NCI-H2196 (cell line): Measurements from ENCODE around the gene OTOG.

Source experiments
- DNase-seq: peaks from one replicate; lab custom pipeline; 2025; ENCODE audit not compliant: unreplicated experiment; lab: John Stamatoyannopoulos, UW

OTOG gene

DNA sequence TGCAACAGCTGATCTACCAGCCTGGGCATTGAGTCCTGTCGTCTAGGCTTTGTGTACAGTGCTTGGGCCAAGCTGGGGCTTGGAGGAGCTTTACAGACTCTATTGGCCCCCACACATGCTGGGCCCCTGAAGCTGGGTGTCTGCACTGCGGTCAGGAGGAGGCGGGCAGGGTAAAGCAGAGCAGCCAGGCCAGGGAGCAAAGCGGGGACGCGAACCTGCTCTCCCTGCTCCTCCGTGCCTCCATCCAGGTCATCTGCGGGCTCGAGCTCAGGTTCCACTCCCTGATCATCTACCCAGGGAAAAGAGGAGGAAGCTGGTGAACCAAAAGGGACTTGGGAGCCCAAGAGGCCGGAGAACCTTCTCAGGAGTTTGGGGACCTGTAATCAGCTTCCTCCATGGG lies 29.9 kb upstream of the OTOG start:
- no peak for DNase-seq

DNA sequence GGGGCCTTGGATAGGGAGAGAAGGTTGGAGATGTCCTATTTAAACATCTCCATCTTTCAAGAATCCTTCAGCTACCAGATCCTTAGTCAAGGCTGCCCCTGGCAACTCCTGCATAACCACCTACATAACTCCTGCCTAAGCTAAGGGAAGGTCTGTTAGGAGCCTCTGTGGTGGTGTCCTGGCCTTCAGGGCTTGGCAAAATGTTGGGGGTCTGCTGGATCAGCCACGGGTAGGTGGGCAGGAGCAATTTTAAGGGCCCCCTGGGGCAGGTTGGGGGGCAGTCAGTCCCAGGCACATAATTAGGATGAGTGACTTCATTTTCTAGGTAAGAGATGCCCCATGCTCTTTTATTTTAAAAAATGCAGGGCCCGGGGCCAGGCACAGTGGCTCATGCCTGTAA lies 28.7 kb upstream of the OTOG start:
- DNase-seq = no peak

DNA sequence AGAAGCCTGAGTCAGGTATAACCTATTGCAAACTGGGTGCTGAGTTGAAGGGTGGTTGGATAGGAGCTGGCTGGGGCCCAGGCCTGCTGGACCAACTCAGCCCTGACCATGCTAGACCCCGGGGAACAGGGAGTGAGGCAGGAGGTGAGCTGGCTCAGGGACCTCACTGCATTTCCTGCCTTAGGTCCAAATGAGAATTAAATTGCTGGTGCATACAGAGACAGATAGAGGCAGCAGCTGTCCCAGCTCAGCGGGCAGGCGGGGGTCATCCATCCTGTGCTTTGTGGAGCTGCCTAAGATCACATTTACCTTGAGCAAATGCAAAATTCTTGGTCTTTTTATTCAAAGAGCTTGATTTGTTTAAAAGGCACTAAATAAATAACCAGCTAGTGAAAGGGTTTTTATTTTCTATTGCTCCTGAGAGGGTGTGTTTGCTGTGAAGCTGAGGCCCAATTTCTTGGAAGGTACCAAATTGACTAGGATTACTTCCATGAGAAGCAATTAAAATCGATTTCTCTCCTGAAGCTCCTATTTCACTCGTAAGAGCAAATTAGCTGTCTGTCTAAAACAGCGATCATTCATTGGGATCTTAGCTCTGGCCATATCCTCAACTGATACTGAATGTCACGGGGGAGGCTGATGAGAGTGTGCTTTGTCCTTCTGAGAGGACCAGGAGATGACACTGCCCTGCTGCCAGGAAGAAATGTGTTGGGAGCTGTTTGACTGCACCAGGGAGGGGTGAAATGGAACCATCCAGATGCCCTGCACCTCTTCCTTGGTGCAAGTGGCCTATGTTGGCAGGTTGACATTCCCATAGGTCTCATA lies 27.8 kb upstream of the OTOG start:
- no peak for DNase-seq

DNA sequence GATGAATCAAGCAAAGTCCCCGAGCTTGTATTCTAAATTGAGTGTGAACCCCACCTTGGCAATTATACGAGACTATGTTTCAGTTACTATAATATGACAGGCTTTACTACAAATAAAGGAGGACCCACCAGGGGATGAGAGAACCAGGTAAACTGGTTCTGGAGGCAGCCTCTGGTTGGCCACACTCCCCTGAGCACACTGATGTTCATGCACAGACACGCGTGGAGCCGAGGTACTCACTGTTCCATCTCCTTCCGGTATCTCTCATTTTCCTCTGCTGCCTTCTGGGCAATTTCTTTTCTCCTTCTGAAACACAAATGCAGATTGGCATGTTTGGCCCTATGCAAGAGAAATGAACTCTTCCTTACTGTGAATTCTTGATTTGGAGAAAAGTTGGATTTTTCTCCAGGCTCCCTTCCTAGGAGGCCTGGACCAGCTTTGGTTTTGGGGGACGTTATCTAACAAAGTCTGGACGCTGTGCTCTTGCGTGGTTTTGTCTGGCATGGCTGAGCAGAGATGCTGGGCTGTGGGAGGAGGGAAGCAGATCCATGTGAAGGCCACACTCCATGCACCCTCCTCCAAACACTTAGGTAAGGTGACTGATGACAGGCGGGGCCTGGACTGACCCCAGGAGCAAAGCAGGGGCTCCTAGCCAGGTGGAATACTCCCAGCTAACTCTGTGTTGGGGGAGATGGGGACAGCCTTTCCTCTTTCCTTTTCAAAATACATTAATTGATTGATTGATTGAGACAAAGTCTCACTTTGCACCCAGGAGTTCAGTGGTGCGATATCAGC lies 25.8 kb upstream of the OTOG start:
- DNase-seq = no peak

DNA sequence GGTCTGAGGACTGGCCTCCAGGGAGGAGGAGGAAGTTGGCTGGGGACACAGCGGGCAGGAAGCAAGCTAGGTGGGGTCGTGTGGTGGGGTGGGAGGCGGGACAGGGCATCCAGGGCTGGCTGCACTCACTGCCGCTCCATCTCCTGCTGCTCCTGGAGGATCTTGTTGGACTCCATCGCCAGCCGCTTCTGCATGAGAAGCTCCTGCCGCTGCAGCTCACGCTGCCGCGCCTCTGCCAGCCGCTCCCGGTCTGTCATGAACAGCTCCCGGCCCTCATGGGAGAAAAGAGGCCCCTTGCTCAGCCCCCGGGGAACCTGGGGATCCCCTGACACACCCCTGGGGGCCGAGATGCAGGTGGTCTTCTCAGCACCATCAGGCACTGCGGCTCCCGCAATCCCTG lies 24.4 kb upstream of the OTOG start:
- DNase-seq = no peak

DNA sequence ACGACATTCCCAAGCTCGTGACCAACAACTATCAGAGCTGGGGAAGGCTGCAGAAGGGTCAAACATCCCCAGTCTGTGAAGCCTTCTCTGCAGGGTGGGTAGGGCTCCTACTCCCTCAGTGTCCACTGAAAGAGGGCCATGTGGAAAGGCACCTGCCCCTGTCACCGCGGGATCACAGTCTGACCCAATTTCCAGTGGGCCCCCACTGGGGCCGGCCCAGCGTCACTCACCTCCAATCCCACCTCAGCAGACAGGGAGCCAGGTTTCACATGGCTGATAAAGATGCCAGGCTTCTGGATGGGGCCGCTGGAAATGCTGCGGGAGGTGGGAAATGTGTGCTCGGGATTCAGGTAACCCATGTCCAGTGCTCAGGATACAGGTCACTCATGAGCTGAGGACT lies 22.8 kb upstream of the OTOG start:
- no peak for DNase-seq

DNA sequence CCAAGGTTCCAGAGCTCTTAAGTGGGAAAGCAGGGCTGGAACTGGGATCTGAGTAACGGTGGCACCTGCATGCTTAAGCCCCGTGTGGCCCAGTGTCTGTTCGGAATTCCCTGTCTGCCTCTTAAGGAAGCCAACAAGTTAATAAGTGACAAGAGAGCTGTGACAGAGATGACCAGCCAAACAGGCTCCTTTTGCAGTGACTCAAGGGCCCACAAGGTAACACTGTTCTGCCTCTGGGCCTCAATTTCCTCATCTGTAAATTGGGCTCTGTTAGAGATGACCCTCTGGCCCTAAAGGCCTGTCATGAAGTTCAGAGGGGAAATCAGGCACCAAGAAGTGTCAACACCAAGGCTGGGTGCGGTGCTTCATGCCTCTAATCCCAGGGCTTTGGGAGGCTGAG lies 21.5 kb upstream of the OTOG start:
- no peak for DNase-seq

DNA sequence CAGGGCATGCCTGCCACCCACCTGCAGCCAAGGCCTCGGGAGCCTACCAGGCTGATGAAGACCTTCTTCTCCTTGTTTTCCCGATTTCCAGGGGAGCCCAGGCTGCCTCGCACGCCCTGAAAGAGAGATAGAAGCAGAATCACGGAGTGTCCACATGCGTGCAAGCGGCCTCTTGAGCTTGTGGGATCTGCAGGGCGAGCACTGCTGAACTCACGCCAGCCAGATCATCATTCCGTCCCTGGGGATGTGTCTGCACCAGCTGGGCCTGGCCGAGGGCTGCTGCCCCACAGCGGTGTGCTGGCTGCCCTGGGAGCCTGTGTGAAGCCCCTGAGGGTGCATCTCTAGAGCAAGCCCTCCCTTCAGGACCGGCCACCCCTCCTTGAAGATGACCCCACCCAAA lies 20.7 kb upstream of the OTOG start:
- no peak for DNase-seq

DNA sequence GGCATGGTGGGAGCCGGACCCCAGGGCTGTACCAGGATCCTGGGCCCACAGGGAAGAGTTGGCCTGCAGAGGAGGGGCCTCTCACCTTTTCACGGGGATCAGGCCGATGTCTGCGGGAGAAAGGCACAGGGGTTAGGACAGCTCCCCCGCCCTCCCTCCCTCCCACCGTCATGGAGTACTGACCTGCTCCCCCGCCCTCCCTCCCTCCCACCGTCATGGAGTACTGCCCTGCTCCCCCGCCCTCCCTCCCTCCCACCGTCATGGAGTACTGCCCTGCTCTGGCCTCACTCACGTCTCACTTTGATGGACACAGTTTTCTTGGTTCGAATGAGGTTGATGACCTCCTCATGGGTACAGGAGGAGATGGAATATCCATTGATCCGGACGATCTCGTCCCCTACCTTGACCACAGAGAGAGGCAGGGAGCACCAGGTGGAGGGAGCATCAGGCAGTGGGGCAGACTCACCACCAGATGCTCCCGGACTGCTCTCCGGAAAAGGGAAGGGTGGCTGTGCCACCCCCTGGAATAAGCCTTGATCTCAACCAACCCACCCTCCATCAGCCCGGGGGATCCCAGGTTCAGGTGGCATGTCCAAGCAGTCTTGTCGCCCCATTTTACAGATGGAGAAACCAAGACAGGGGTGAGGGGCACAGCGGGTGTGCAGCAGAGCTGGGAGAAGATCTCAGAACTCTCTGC lies 20.0 kb upstream of the OTOG start:
- DNase-seq = no peak

DNA sequence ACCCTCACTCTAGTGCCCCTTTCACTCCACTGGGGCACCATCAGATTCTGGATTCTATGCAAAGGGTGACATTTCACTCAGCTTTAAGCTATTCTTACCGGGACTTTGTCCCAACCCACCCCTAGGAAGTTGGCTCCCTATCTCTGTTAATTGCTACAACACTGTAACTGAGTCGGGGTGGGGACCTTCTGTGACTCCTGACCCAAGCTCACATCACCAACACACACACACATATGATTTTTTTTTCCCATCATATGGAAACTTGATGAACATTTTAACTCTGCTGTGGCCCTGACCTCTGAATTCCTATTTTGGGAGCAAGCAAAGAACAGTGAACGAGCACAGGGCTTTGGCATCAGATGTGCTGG lies 19.4 kb upstream of the OTOG start:
- no peak for DNase-seq

DNA sequence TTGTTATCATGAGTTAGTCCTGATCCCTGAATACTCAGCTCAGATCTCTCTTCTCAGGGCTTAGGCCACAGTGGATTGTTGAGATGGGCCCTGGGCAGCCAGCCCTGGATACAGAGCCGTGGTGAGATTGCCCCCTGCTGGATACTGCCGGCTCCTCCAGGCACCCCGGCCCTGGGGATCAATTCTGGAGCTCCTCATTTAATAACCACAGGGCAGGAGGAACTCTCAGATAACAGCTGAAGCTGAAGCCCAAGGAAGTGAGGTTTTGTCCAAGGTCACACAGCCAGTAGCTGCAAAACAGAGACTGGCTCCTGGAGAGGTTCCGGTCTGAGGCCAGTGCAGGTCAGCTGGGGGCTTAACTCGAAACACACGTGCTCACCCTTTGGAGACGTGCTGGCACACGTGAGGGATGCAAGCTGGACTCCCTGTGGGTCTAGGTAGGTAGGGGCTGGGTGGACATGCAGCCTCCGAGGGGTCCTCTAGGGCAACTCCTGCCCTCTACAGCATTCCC lies 18.8 kb upstream of the OTOG start:
- peak; percentile 67 for DNase-seq

DNA sequence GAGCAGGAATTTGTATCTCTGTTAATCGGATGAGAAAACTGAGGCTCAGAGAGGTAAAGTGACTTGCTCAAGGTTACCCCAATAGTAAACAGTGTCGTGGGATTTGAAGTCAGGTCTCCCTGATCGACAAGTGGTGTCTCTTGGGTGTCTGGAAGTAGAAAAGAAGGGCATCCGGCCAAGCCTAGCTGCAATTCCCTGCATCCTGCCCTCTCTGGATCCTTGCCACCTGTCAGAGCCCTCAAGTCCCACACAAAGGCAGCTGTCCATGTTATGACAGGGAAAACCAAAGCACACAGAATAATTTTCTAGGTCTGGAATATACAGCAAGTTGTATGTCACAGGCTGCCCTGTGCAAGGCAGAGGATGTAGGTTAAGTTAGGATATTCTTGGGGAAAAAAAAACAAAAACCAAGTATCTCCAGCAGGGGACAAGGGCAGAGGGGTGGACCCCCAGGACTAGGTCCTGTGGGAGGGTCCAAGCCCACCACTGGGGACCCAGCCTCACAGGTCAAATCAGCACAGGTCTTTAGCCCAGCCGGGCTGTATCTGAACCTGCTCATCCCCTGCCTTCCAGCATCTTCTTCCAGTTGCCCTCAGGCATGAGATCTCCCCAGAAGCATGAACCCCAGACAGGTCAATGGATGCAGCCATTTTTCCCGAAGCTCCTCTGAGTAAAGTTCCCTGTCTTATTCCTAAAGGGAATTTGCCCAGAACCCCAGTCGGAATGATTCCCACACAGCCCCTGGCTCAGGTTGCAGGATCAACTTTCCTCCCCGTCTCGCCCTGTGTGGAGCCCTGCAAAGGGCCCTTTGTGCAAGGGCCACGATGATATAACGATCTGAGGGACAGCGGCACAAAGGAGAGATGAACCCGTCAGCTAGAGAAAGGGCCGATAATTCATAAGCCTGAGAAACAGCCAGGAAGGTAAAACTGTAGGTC lies 17.9 kb upstream of the OTOG start:
- peak; percentile 60 for DNase-seq

DNA sequence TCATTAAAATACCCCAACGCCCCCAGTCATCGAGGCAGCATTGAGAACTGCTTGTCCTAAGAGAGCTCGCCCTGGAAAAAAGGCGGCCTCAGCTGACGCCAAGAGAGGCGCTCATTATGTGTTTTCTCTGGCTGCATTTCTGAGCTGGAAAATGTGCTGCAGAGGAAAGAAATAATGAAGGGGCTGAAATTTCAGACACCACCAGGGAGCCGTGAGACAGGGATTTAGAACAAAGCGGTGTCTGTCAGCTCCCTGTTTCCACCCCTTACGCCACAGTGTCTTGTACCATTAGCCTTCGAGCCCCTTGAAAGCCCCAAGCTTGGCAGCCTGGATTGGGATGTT lies 17.2 kb upstream of the OTOG start:
- no peak for DNase-seq

DNA sequence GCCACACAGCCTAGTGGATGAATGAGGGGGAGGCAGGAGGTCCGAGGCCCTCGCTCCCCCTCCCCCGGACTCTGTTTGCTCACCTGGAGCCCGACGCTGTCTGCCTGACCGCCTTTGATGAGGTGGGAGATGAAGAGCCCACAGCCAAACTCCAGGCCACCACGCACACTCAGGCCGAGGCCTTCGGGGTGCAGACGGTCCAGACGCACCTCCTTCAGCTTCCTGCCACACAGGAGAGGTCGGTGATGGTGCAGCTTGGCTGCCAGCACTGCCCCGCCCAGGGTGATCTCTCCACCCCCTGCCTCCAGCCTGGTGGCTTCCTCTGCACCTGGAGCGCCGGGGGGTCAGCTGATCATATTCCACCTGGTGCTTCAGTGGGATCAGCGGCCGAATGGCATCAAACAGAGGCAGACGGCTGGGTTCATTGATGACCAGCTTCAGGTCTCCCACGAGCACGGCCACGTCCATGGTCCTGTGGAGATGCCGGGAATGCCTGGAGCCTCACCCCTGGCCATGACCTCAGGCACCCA lies 15.9 kb upstream of the OTOG start:
- peak; percentile 67 for DNase-seq

DNA sequence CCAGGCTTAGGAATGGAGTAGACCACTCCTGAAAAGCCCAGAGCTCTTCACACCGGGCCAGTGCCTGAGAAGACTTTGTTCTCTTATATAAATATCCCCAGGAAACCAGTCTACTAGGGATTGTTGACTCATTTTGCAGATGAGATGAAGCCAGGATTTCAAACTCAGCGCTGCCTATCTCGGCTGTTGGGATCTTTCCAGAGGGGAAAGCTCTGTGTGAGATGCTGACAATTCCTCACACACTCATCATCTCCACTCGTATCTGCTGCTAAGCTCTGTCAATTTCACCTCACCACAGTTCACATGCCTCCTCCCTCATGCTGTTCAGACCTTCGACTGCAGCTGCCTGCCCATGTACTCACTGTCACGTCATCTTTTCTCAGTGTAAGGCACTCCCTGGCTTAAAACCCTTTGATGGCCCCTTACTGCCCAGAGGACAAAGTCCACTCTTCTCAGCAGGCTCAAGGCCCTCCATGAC lies 15.4 kb upstream of the OTOG start:
- no peak for DNase-seq

DNA sequence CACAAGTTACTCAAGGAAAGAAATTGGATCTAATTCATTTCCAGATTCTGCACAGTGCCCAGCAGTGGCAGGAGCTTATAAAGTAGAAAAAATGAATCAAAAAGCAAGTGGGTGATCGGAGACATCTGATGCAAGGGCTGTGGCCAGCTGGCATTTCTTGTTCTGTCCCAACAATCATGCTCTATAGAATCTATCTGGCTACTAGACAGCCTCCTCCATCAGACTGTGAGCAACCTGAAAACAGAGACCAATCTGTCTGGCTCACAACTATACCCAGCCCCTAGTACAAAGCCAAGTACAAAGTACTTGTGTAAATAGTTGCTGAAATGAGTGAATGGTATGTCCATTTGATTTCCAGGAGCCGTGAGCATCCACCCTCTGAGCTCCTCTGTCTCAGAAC lies 14.3 kb upstream of the OTOG start:
- DNase-seq = no peak

DNA sequence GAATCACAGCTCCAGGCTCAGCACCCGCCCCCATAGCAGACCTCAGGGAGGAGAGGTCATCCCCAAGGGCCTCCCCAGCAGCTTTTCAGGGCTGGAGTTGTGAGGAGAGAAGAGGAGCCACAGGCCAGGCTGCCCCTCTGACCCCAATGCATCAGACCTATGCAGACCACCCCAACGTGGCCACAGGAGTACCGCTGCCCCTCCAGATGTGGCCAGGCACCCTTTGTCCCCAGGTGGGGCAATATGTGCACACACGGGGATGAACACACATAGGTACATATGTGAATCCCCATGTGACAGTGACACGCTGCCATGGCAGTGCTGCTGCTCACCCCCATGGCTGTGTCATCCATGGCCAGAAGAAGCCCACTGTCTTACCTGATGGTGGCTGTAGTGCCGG lies 13.7 kb upstream of the OTOG start:
- DNase-seq = no peak

DNA sequence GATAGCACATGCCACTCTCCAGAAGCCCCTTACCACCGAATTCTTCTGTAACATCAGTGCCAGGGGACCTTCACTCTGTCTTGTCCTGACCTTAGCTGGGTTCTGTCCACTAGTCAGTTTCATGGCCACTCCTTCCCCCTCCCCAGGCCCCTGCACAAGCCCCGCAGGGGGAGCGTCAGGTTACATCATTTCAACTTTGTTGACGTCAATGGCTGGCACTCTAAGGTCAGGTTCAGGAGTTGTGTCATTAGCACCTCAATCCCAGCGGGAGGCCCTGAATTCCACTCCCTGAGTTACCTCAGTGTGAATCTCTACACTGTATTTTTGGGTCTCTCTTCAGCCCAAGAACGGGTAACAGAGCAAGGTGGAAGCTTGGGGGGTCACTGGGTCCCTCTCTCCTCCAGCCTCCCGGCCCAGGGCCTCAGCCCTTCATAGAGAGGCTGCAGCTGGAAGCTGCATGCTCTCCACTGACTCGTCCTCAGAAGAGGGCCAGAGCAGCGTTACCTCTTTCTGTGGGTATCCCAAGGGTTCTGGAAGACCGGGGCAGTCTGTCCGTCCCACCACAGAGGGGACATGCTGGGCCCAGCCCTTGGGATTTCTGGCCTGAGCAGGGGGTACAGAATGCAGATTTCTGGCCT lies 13.2 kb upstream of the OTOG start:
- DNase-seq = no peak

DNA sequence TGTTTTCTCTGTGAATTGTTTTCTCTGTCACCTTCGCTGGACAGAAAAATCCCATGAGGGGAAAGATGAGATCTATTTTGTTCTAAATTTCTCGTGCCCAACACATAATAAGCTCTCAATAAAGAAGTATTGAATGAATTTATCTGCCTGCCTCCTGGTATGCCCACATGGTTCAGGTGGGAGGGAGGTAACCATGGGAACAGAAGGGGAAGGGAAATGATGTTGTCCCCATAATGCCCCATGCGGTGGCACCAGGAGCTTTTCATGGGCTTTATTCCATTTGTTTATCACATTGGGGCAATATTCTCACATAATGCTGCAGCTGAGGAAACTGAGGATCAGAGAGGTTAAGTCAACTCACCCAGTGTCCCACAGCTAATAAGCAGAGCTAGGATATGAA lies 11.6 kb upstream of the OTOG start:
- DNase-seq = no peak

DNA sequence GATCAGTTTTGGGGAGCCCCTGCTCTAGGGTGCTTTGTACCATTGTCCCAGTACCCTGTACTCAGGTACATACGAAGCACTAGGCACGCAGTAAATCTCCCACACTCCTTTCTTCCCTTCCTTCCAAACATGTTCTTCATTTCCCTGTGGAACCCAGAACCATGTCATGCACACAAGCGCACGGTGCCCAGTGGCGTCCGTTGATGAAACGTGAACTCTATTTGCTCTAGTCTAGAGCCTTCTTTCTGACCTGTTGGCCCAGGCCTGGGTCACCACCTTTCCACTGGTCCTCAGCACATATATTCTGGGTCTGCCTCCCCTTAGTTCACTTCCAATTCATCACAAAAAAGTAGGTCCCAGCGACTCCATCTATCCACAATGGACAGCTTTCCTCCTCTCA lies 9.8 kb upstream of the OTOG start:
- no peak for DNase-seq
